GM18870 (cell line): Measurements from ENCODE around the gene LONP2.
"Not testable (repeated sequence)": the region's sequence is repeated elsewhere in the genome, so short reads cannot be mapped to it uniquely, and the experiment has no call there.

Source experiments
- ATAC-seq: cut with Tn5 transposase; IDR thresholded peaks from one replicate; pipeline ENCODE4 v1.9.1; 2021; ENCODE audit warnings: moderate library complexity; ENCODE audit not compliant: unreplicated experiment

LONP2 gene

DNA sequence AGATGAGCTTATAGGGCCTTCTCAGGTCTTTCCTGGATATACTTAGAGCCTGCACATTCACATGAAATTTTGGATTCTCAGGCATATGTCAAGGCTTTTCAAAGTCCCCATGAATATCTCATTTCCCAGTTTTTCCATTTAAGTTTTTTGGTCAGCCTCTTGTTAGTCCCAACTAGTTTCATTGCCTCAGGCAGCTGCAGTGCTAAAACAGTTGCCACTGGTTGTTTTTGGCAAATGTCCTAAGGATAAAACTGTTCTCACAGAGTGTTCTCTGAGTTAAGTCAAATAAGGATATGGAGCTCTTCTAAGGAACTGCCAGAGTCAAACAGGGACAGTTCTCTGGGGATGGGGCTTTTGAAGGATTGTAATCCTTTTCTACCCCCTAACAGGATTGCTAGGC is 43.1 kb downstream of the LONP2 start:
- no peak for ATAC-seq

DNA sequence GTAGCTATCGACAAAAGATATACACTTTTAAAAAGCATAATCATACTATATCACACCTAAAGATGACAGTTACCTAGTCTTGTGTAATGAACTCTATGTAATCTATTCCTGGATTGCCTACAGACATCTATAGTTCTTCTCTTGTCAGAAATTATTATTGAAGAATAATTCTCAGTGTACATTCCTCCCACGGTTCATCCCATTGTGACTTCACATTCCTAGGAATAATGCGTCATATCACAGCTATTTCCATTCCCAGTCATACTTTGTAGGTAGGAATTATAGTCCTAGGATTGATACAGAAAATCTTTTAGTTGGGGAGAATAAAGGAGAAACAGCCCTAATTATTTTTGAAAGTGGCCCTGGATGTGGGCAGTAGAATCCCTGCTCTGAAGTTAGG is 47.2 kb downstream of the LONP2 start:
- no peak for ATAC-seq

DNA sequence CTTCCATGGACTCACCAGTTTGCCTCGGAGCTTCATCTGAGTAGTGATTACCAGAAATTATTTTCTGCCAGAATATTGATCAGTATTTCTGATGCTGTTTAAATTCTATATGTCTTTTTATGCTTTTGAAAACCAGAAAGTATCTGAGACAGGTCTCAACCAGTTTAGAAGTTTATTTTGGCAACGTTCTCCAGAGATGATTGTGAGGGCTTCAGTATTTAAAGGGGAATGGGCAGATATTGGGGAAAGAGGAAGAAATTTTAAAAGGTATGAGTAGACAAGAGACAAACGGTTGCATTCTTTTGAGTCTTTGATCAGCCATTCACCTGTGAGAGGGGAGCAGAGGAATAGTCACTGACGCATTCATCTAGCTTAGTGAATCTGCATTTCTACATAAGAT is 47.7 kb downstream of the LONP2 start:
- no peak for ATAC-seq

DNA sequence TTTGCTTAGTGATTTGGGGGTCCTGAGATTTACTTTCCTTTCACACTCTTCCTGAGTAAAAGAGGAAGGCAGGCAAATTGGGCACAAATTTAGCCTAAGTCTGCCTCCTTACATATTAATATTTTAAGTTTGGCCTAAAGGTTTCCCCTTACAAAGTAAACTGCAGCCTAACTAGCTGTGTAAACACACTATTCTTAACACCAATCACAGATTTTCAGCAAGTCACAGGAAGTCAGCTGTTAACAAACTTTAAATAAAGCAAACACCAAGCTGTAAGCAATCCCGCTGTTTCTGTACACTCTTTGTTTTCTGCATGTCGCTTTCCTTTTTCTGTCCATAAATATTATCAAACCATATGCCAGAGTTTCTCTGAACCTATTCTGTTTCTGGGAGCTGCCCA is 48.4 kb downstream of the LONP2 start:
- no peak for ATAC-seq

DNA sequence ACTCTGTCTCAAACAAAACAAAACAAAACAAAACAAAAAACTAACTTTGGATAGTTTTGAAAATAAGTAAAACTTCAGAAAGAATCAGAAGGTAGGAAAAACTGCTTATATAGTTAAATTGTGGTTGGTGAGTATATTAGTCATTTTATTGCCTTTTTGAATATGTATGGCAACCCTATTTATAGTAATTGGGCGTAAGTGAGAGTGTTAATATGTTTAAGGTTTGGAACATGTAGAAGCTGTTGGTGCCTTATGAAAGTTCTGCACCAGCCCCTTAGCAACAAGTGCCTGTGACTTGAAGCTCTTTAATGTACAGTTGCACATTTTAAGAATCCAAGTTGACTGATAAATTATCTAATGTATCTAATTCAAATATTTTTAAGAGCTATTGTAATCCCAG is 50.6 kb downstream of the LONP2 start:
- no peak for ATAC-seq

DNA sequence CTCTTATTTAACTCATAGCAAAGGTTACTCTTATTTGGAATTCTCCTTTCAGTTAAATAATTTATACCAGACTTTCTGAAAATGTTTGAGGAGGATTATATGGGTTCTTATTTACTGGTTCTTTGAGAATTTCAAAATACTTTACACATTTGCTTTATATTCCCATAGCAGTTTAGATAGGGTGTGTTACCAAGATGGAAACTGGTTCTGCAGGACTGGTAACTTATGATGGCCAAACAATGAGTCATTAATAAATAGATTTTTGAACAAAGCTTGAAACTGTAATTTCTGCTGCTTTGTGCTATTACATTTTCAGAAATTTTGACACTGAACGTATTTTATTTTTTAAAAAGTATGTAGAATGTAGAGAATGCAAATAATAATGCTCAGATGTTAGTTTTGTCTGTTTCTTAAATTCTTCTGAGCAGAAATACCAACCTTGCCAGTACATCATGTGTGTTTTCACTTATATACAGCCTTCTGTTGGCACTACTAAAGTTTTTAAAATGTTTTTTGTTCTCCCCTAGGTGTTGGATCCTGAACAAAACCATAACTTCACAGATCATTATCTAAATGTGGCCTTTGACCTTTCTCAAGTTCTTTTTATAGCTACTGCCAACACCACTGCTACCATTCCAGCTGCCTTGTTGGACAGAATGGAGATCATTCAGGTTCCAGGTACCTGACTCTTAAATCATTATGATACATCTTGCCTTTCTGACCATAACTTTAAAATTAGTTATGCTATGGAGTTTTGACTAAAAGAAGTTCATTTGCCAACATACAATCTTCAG is 51.6 kb downstream of the LONP2 start:
- ATAC-seq, result no peak

DNA sequence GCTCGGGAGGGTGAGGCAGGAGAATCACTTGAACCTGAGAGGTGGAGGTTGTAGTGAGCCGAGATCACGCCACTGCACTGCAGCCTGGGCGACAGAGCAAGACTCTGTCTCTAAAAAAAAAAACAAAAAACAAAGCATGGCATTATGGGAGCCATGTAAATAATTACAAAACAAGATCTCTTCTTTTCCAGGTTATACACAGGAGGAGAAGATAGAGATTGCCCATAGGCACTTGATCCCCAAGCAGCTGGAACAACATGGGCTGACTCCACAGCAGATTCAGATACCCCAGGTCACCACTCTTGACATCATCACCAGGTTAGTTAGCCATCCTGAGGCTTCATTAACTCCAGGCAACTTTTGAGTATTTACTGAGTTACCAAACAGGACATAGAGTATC is 55.4 kb downstream of the LONP2 start:
- ATAC-seq, result no peak

DNA sequence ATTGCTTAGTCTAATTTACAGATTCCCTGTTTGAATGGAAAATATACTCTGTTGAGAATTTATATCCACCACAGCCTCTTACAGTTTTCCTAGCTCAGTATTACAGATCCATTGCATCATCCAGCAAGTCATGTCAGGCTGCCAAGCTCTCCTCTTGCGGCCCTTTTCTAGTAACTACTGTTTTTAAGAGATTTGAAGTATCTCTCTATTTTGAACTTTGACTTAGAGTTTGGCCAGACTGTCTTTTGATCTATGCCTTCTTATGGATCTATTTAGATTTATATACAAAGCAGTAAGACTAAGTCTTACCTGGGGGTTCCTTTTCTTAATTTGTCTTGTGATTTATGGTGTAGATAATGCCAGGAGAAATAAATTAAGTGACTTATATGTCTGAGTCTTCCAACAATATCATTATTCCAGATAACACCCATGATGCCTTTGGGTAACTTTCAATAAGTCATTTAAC is 56.3 kb downstream of the LONP2 start:
- ATAC-seq, result no peak

DNA sequence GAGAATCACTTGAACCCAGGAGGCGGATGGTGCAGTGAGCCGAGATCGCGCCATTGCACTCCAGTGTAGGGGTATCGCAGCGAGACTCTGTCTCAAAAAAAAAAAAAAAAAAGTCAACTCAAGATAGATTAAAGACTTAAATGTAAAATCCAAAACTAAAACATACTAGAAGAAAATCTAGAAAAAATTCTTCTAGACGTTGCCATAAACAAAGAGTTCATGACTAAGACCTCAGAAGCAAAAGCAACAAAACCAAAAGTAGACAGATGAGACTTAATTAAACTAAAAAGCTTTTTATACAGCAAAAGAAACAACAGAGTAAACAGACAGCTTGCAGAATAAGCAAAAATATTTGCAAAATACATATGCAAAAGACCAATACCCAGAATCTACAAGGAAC is 64.4 kb downstream of the LONP2 start:
- no peak for ATAC-seq

DNA sequence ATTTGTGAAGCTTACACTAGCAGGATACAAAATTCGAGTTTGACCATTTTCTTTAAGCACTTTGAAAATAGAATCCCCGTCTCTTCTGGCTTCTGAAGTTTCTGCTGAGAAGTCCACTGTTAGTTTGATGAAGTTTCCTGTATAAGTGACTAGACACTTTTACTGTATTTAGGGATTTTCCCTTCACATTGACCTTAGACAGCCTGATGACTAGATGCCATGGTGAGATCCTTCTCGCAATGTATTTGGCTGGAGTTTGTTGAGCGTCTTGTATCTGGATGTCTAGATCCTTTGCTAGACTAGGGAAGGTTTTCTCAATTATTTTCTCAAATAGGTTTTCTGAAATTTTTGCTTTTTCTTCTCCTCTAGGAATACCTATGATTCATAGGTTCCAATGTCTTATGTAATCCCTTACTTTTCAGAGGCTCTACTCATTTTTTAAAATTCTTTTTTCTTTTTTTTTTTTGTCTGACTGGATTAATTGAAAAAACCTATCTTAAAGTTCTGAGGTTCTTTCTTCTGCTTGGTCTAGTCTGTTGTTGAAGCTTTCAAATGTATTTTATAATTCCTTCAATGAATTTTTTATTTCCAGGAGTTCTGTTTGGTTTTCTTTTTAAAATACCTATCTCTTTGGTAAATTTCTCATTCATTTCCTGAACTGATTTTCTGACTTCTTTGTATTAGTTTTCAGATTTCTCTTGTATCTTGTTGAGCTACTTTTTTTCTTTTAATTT is 67.0 kb downstream of the LONP2 start:
- ATAC-seq, result no peak

DNA sequence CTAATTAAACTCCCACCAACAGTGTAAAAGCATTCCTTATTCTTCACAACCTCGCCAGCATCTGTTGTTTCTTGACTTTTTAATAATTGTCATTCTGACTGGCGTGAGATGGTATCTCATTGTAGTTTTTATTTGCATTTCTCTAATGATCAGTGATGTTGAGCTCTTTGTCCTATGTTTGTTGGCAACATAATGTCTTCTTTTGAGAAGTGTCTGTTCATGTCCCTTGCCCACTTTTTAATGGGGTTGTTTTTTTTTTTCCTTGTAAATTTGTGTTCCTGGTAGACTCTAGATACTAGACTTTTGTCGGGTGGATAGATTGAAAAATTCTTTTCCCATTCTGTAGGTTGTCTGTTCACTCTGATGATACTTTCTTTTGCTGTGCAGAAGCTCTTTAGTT is 69.8 kb downstream of the LONP2 start:
- not testable (repeated sequence) for ATAC-seq

DNA sequence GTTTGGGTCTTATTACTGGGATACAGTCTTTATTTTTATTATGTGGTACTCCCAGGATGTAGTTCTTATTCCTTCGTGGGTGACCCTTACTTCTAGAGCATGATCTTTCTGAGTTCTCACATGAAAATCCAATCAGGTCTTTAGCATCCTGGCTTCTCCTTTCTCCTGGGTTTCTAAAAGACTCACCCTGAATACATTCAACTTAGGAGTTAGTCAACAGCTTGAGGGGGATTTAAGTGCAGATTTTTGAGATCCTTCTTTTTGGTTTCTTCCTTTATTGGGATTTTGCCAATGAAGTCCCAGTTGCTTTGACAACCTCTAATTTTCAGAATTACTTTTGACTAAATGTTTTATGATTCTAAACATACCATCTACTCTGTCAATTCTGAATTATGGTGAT is 72.9 kb downstream of the LONP2 start:
- ATAC-seq, result no peak

DNA sequence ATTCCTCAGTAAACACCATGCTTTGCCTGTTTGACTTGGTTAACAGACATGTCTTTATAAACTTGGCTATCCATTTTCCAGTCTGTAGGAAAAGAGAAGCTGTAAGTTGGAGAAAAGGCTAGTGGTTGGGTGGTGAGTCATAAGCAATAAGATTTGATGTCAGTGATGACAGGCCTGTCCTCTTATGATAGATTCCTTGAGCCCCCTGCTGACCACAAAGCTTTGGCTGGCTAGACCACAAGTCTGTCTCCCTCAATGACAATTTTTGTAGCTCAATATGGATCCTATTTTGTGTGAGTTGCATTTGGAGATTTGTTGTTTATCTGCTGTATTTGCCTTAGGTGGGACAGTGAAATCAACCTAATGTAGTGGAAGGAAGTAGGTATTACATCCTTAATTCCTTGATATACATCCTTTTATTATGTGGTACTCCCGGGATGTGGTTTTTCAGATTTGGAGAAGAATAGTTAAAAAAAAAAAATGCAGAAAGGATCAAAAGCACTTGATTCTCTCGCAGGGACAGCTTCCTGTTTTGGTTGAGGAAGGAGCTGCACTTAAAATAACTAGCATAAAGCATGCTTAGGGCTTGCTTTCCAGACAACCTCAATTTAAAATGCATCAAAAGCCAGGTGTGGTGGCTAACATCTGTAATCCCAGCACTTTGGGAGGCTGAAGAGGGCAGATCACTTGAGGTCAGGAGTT is 73.7 kb downstream of the LONP2 start:
- no peak for ATAC-seq

DNA sequence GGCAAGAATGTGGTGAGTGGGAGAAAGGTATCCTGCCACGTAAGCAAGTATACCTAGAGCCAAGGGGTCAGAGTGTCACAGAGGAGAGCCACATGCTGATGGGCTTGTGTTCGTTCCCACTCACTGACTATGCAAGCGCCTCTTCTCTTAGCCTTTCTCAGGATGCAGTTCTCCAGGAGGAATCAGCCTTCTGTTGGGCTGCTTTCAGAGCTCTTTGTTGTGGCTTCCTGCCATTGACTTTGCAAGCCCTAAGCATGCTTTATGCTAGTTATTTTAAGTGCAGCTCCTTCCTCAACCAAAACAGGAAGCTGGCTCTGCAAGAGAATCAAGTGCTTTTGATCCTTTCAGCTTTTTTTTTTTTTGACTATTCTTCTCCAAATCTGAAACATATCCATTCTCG is 74.5 kb downstream of the LONP2 start:
- no peak for ATAC-seq

DNA sequence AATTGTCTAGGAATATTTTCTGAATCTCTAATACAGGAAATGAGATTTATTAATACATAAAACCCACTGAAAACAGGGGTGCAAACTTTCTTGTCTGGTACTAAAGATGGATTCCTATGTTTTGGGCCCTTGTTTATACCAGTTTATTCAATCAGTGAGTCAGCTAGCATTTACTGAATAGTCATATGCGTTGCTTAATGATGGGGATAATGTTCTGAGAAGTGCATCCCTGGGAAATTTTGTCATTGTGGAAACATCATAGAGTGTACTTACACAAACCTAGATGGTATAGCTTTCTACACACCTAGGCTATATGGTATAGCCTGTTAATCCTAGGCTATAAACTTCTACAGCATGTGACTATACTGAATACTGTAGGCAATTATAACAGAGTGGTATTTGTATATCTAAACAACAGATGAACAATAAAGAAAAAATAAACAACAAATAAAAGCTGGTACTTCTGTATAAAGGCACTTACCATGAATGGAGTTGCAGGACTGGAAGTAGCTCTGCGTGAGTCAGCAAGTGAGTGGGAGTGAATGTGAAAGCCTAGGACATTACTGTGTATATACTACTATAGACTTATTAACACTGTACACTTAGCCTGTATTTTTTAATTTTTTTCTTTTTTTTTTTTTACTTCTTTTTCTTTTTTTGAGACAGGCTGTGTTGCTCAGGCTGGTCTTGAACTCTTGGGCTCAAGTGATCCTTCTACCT is 77.4 kb downstream of the LONP2 start:
- no peak for ATAC-seq

DNA sequence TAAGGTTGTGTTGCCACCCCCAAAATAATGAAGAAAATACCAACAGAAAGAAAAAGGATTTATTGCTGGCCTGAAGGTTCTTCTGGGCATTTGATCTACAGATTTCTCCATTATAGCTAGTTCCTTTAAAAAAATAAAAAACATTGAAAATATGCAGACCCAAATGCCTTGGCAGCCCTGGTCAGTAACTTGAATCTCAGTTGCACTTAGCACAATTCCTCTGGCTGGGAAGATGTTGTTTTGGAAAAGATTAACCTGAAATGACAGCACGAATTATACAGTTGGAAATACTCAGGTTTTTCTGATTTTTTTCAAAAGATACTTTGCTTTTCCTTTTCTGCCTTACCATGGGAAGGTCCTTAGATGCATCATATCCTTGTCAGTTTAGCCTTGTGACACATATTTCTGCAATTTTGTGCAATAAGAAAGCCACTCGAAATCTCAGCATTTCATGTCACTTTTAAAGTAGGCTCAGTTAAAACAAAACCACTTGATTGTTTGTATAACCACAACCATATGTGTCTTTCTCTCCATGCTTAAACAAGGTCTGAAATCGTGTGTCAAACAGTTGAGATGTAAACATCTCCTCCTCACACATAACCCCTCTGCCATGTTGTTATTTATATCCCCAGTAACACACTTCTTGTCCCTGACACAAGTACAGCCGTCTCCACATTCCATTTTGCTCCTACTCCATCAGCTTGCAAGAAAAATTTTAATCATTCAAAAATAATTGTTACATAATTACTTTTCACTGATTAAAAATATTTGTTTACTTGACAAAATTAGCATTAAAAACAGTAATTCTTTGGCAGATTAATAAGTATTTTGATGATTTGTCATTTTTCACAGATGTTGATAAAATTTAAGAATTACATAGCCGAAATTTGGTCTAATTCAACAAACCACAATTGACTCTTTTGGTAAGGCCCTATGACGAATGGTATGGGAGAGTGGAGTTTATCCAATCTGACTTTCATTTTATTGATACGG is 80.0 kb downstream of the LONP2 start:
- ATAC-seq, result no peak

DNA sequence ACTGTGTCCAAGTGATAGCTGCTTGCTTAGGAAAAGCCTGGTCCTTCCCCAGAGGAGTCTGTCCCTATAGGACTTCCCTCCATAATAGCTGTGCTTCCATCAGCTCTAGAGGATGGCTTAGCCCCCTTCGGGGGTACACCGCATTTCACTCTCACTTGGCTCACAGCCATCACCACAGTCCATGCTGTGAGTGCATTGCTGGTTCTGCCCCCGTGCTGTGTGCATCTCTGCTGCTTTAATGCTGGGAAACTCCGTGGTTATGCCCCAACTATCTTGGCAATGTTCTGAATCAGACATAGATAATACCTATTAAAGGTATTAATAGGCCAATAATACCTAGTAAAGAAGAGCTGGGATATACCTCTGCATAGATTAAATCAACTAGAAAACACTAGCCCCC is 82.8 kb downstream of the LONP2 start:
- no peak for ATAC-seq

DNA sequence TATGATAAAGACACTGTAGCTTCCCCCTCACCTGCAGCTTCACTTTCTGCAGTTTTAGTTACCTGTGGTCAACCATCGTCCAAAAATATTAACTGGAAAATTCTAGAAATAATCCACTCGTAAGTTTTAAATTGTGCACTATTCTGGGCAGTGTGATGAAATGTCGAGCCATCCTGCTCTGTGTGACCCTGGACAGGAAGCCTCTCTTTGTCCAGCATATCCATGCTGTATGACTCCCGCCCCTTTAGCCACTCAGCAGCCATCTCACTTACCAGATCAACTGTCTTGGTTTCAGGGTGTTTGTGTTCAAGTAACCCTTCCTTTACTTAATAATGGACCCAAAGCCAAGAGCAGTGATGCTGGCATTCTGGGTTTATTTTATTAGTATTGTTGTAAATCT is 85.0 kb downstream of the LONP2 start:
- ATAC-seq, result no peak

DNA sequence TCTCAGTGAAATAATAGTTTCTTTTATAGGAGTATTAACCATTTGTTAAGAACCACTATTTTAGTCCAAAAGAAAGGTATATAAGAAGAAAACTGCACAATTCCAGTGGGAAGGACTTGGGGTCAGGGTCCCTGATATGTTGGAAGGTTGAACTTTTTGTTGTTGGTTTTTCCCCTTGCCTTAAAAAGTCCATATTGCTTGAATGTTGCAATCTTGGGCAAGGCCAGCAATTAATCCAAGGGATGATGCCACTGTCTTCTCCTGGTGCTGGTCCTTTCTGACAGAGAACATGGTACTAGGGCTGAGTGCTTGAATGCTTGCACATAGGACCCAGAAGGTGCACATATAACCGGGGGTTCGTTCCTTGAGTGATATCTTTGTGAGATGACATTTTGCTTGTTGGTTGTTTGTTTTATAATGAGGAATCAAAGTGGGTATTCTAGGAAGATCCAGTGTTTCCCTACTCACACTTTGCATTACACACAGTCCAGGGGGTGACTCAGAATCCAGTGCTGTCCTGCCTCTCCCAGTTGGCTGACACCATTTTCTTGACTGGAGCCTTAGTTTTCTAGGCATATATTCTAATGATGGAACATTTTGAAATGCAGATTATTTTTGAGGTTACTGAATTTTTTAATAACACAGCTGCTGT is 86.2 kb downstream of the LONP2 start:
- ATAC-seq, result no peak

DNA sequence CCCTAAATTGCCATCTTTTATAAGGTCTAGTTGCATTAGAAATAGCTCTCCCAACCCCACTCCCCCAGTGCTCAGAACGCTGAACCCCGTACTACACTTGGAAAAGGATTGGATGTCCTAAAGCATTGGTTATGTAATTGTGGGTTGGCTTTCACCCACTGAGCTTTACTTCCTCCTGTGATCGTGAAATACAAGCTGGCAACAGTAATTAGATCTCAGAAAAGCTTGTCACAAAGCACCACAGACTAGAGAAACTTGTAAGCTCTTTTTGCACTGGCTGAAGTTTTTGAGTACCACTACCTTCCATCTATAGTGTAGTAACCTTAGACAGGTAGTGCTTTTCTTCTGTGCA is 86.7 kb downstream of the LONP2 start:
- ATAC-seq, result no peak
